ENCODE results near the gene FOXD3.

DNA sequence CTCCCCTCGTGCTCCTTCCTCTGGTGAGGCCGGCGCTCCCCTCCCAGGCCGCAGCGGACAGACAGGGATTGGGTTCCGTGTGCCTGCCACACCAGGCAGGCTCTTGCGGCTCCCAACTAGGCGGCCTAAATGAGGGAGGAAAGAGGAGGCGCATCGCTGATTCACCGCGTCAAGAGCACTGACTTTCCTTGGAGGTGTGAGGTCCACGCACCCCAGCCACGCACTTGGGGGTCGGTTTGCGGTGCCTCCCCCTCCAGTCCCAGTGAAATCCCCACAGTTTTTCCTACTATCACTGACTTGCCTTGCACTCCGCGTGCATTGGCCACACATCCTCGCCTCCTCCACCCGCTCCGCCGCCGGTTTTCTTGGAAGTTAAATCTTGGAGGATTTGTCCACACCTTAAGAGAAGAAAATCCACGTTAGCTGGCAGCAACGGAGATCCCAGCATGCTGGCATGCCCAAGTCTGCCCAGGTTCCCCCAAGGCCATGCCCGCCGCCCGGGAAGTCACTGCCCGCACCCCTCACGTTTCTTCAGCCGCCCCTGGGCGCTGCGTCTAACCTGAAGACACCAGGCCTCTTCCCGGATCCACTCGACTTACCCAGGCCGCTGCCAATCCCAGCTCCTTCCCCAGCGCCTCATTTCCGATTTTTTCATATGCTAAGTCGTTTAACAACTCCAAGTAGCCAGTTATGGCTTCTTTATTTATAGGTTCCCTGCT is 1.1 kb upstream of the FOXD3 start:
- TF ChIP-seq, protein P1, sequence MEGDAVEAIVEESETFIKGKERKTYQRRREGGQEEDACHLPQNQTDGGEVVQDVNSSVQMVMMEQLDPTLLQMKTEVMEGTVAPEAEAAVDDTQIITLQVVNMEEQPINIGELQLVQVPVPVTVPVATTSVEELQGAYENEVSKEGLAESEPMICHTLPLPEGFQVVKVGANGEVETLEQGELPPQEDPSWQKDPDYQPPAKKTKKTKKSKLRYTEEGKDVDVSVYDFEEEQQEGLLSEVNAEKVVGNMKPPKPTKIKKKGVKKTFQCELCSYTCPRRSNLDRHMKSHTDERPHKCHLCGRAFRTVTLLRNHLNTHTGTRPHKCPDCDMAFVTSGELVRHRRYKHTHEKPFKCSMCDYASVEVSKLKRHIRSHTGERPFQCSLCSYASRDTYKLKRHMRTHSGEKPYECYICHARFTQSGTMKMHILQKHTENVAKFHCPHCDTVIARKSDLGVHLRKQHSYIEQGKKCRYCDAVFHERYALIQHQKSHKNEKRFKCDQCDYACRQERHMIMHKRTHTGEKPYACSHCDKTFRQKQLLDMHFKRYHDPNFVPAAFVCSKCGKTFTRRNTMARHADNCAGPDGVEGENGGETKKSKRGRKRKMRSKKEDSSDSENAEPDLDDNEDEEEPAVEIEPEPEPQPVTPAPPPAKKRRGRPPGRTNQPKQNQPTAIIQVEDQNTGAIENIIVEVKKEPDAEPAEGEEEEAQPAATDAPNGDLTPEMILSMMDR (IDR thresholded peaks at IDR 0.05), result no peak
- no peak for TF ChIP-seq POLR2A (IDR thresholded peaks at IDR 0.05)
